Fibroblast of villous mesenchyme (primary cell): ENCODE results near the gene ALPK1. TPM values are rescaled to one million over a fixed set of nuclear protein-coding genes. Genes with fewer than 3 reads are reported as not detected.
"Not testable (repeated sequence)": the region's sequence is repeated elsewhere in the genome, so short reads cannot be mapped to it uniquely, and the experiment has no call there.

Source experiments
- DNase-seq: peaks from one replicate; pipeline ENCODE4 v3.0.0-alpha.2; 2010; ENCODE audit warnings: low read depth
- H3K4me3 ChIP-seq: 2 replicates; pipeline ENCODE4 v1.5.1; 2011; ENCODE audit warnings: low read depth, mild to moderate bottlenecking, low read length
- CTCF ChIP-seq: IDR thresholded peaks from 2 replicates; pipeline ENCODE4 v1.5.1; 2012; ENCODE audit warnings: low read depth, mild to moderate bottlenecking, low read length; ENCODE audit not compliant: insufficient read depth
- total RNA-seq: library from RNA; depleted of rRNA; stranded (reverse); fragments of >200 nt; gene quantifications from 2 replicates; pipeline ENCODE4 v1.2.3, GENCODE V29; 2012

The ALPK1 gene
- total RNA-seq, 1 donor = 25.5 TPM

- TF ChIP-seq CTCF = no peak
- H3K4me3 ChIP-seq = no peak overlapping the region
- DNase-seq = no peak
Observed at GRCh38 chr4:112472318-112472717, 175.1 kb downstream of the ALPK1 start.

- H3K4me3 ChIP-seq = no peak overlapping the region
- TF ChIP-seq CTCF = no peak
- DNase-seq = no peak
Observed at GRCh38 chr4:112473985-112474384, 176.8 kb downstream of the ALPK1 start.

GRCh38 chr4:112485930-112486329, 188.8 kb downstream of the ALPK1 start:
- no peak for DNase-seq
- no peak overlapping the region for H3K4me3 ChIP-seq
- TF ChIP-seq CTCF = no peak

- not testable (repeated sequence) for H3K4me3 ChIP-seq, DNase-seq
Observed at GRCh38 chr4:112490808-112491207, 193.6 kb downstream of the ALPK1 start.

Other genes with a start within 250 kb of the ALPK1 start
- 1.3 and 1.6 TPM in 2 replicates for gene FAM241A, start 151.9 kb upstream of the ALPK1 start, total RNA-seq
- gene AP1AR, start 65.6 kb upstream of the ALPK1 start, total RNA-seq = 18.4 and 24.2 TPM in 2 replicates
- gene TIFA, start 11.5 kb upstream of the ALPK1 start, total RNA-seq = 4.2 and 8.2 TPM in 2 replicates
- not detected in 2 replicates for gene NEUROG2, start 218.8 kb downstream of the ALPK1 start, total RNA-seq